ENCODE data around the gene SLC25A22. TPM values are rescaled to one million over a fixed set of nuclear protein-coding genes. Genes with fewer than 3 reads are reported as not detected.

SLC25A22 gene
- polyA plus RNA-seq, 1 experiment = 11.5 TPM

GRCh38 chr11:834371-835316 lies 36.6 kb upstream of the SLC25A22 start:
- Histone ChIP-seq H3K9me3 (ENCODE audit: control insufficient read depth, insufficient read depth, low read length) (no peaks in the 10 kb centered on the region; the same call in 1 of the 2 replicates), H3K27ac (ENCODE audit: low read depth, low read length) (peak overlapping the region; percentile 77), H3K4me3 (ENCODE audit: low read depth, low read length) (peak overlapping the region; percentile 77), H3K27me3 (ENCODE audit: control insufficient read depth, insufficient read depth, low read length) (no peaks in the 10 kb centered on the region)
- ChIA-PET CTCF (no interaction called here), POLR2A (interaction anchor here (0.5 to 4.9 kb wide), 6 partner anchors 9 to 85 kb away, joined by 3 to 66 read pairs (median 8); partner anchors contain the start of genes PNPLA2, POLR2L, RPLP2 and TSPAN4)
- DNase-seq (ENCODE audit: low read depth, low spot score) = no peak
- no peak for TF ChIP-seq CTCF (IDR thresholded peaks at IDR 0.05; ENCODE audit: low read depth, low read length)

GRCh38 chr11:833849-834311 lies 35.8 kb upstream of the SLC25A22 start:
- peak overlapping the region; percentile 77 for H3K27ac ChIP-seq (ENCODE audit: low read depth, low read length)
- TF ChIP-seq CTCF (IDR thresholded peaks at IDR 0.05; ENCODE audit: low read depth, low read length) = no peak
- H3K27me3 ChIP-seq (ENCODE audit: control insufficient read depth, insufficient read depth, low read length) = no peaks in the 10 kb centered on the region
- CTCF ChIA-PET = no interaction called here
- no peak for DNase-seq (ENCODE audit: low read depth, low spot score)
- H3K4me3 ChIP-seq (ENCODE audit: low read depth, low read length) = peak overlapping the region; percentile 77
- POLR2A ChIA-PET = interaction anchor here (3.1 to 4.9 kb wide), 2 partner anchors 10 to 14 kb away, joined by 22 to 66 read pairs; partner anchors contain the start of genes PNPLA2, POLR2L and TSPAN4
- H3K9me3 ChIP-seq (ENCODE audit: control insufficient read depth, insufficient read depth, low read length) = no peaks in the 10 kb centered on the region; the same call in 1 of the 2 replicates

- Histone ChIP-seq H3K27me3 (ENCODE audit: control insufficient read depth, insufficient read depth, low read length) (no peaks in the 10 kb centered on the region), H3K9me3 (ENCODE audit: control insufficient read depth, insufficient read depth, low read length) (no peaks in the 10 kb centered on the region; the same call in 1 of the 2 replicates), H3K4me3 (ENCODE audit: low read depth, low read length) (peak overlapping the region; percentile 77), H3K27ac (ENCODE audit: low read depth, low read length) (peak overlapping the region; percentile 57)
- no peak for DNase-seq (ENCODE audit: low read depth, low spot score)
- TF ChIP-seq CTCF (IDR thresholded peaks at IDR 0.05; ENCODE audit: low read depth, low read length) = no peak
- POLR2A ChIA-PET = interaction anchor here (0.7 to 4.9 kb wide), 3 partner anchors 10 to 24 kb away, joined by 4 to 66 read pairs (median 22); partner anchors contain the start of genes PNPLA2, POLR2L, RPLP2 and TSPAN4
- CTCF ChIA-PET = no interaction called here
Observed at GRCh38 chr11:833114-833791, 35.2 kb upstream of the SLC25A22 start.

GRCh38 chr11:832529-833113 lies 34.5 kb upstream of the SLC25A22 start, which contains the start of gene CD151:
Gene CD151, plus strand, starts transcription at chr11:832952. Its CDS starts 3,118 bp downstream, at chr11:836070.
- H3K9me3 ChIP-seq (ENCODE audit: control insufficient read depth, insufficient read depth, low read length) = no peaks in the 10 kb centered on the region; the same call in 1 of the 2 replicates
- POLR2A ChIA-PET = interaction anchor here (0.7 to 4.9 kb wide), 3 partner anchors 11 to 23 kb away, joined by 4 to 66 read pairs (median 22); partner anchors contain the start of genes PNPLA2, POLR2L, RPLP2 and TSPAN4

More at GRCh38 chr11:832529-833113, 34.5 kb upstream of the SLC25A22 start, which contains the start of gene CD151:
- H3K4me3 ChIP-seq (ENCODE audit: low read depth, low read length) = peak within 1 kb of the TSS; percentile 77
- no peak for DNase-seq (ENCODE audit: low read depth, low spot score)
- peak within 1 kb of the TSS; percentile 57 for H3K27ac ChIP-seq (ENCODE audit: low read depth, low read length)
- CTCF ChIA-PET = no interaction called here
- TF ChIP-seq CTCF (IDR thresholded peaks at IDR 0.05; ENCODE audit: low read depth, low read length) = no peak
- no peaks in the 10 kb centered on the region for H3K27me3 ChIP-seq (ENCODE audit: control insufficient read depth, insufficient read depth, low read length)
